Measurements from ENCODE around the gene NCAN.
"Not testable (repeated sequence)": the region's sequence is repeated elsewhere in the genome, so short reads cannot be mapped to it uniquely, and the experiment has no call there.

The NCAN gene

DNA sequence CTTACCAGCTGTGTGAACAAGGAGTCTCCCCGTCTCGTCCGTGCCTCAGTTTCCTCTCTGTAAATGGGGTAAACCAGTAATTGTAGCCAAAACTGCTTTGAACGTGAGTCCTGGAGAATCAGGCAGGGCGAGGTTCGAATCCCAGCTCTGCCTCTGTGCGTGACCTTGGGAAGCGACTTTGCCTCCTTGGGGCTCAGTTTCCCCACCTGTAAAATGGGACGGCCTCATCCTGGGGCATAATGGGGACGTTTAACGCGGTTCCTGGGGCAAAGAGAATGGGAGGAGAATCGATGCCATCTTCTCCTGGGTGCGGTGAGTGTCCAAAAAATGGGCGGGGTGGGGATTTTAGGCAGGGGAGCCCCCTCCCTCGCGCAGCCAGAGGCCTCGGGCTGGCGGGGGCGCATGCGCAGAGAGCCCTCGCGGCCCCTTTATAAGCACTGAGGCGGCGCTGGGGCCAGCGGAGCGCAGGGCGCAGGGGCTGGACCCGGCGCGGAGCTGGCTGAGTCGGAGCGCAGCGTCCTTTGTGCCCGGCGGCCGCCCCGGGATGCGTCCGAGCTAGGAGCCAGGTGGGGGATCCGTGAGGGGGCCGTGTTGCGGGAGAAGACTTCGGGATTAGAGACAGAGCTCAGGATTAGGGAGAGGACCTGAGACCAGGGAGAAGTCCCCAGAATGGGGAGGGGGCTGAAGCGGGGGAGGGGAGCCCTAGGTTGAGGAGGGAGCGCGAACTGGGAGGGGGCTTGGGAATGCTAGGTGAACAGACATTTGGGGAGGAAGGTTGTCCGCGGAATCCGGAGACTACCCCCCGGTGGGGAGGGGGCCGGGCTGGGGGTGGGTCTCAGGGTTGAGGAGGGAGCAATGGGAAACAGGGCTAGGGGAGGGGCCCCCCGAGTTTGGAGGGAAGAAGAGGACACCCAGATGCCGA is at the start of gene NCAN:
TSS of gene NCAN (plus strand) at position 460 of the 922 bp plus-strand sequence. CDS start 4,996 bp downstream, outside the sequence.
- H3K4me3 ChIP-seq: no peak within 1 kb of the TSS

DNA sequence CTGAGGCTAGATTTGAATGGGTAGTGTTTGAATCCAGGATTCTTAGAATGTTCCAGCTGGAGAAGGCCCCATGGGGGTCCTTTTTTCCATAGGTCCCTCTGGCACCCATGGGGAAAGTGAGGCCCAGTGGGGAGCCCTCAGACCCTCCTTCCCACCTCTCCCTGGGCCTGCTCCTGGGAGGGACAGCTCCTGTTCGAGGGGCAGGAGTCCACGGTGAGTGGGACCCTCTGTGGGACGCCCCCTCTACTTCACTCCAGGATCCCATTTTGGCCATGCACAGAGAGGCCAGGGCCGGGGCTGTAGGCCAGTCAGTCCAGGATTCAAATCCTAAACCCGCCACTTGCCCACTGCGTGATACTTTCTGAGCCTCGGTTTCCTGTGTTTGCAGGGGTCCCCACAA is 49.3 kb upstream of the NCAN start:
- Histone ChIP-seq H3K4me3 (no peak overlapping the region), H3K27ac (no peak overlapping the region)

More for the DNA sequence above, at the start of gene NCAN:
- no peak within 1 kb of the TSS for H3K27ac ChIP-seq

DNA sequence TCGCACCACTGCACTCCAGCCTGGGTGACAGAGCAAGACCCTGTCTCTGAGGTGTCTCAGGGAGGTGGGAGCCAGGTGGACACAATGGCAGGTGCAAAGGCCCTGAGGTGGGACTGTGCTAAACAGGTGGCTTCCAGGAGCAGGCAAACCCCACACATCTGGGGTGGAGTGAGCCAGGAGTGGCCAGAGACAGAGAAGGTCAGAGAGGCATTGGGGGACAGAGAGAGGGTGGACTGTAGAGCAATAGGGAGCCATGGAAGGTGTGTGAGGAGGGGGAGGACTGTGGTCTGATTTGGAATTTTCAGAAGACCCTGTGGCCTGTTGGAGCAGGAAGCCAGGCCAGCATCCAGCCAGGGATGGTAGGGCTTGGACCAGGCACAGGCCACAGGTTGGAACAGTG is 46.4 kb upstream of the NCAN start:
- no peak overlapping the region for H3K4me3 ChIP-seq
- no peak overlapping the region for H3K27ac ChIP-seq

DNA sequence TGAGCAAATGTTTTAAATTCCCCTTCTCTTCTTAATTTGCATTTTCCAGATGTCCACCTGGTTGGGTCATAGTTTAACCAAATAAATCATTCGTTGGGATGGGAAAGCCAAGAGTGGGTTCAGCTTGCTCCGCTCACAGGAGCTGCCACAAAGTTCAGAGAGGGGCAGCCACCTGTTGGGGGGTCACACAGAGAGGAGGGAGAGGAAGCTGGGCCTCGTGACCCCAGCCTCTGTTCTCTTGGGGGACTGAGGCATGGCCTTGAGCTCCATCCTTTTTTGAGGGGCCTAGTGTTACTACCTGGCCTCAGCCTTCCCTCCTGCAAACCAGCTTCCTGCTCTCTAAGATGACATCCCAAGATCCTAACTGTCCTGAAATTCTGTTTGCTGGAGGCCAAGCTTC is 44.1 kb upstream of the NCAN start:
- Histone ChIP-seq H3K4me3 (no peak overlapping the region), H3K27ac (no peak overlapping the region)

DNA sequence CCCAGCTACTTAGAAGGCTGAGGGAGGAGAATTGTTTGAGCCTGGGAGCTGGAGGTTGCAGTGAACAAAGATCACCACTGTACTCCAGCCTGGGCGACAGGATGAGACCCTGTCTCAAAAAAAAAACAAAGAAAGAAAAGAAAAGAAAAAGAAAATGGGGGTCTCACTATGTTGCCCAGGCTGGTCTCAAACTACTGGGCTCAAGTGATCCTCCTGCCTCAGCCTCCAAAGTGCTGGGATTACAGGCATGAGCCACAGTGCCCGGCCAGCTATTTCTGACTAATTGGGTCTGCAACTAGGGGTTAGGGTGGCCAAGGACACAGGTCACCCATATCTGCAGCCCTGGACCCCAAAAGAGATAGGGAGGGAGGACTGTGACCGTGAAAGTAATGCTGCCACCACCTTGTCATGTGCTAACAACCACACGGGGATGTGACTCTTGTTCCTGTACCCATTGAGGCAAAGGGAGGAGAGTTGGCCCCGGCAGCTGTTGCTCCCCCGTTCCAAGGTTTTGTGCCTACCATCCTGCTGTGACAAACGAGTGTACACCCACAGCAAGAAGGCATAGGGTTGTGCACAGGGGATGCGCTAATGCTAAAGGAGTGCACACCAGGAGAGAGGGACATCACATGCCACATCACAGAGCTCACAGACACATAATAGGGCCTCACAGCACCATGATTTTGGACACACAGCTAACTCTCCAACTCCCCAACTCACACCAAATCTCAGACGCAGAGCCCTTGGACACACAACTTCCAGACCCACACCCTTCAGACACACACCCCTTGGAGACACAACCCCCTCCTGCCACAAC is 42.3 kb upstream of the NCAN start:
- peak overlapping the region in 4 of 7 experiments; percentile 6 to 23 (median 14) for H3K4me3 ChIP-seq
- no peak overlapping the region for H3K27ac ChIP-seq

DNA sequence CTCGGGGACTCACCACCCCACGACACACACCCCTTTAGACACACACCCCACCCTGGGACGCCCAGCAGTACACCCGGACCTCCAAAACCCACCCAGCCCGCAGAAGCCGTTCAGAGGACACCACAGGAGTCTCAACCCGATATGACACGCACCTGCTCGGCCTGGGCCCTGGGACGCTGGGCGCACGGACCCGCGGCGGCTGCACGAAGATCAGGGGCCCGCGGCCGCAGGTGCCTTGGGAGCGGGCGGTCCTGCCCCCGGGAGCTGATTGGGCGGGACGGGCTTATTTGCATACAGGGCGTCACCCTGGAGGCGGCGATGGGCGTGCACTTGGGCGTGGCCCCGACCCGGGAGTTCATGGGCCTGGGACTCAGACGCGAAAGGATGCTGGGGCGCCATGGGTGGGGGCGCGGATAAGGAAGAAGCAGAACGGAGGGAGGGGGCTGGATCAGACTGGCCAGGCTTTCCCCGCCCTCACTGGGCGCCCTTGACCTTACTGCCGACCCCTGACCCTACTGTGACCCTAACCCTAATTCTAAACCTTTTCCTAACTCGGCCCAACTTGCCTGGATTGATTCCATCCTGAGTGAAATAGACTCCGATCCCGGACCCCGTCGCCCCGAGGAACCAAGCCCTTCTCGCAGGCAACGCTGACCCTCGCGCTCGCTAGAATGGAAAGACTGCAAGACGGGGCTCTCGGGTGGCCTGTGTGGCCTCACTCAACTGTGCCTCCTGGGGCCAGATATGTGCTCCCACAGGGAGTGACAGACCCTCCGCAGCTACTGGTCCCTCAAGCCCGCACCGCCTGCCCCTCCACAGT is 41.5 kb upstream of the NCAN start, which contains the start of gene MEF2B:
TSS of gene MEF2B (minus strand) at position 211 of the 820 bp plus-strand sequence. CDS start 19,528 bp downstream, outside the sequence.
- H3K27ac ChIP-seq: no peak within 1 kb of the TSS
- H3K4me3 ChIP-seq: peak within 1 kb of the TSS in 6 of 7 experiments; percentile 1 to 23 (median 10)

DNA sequence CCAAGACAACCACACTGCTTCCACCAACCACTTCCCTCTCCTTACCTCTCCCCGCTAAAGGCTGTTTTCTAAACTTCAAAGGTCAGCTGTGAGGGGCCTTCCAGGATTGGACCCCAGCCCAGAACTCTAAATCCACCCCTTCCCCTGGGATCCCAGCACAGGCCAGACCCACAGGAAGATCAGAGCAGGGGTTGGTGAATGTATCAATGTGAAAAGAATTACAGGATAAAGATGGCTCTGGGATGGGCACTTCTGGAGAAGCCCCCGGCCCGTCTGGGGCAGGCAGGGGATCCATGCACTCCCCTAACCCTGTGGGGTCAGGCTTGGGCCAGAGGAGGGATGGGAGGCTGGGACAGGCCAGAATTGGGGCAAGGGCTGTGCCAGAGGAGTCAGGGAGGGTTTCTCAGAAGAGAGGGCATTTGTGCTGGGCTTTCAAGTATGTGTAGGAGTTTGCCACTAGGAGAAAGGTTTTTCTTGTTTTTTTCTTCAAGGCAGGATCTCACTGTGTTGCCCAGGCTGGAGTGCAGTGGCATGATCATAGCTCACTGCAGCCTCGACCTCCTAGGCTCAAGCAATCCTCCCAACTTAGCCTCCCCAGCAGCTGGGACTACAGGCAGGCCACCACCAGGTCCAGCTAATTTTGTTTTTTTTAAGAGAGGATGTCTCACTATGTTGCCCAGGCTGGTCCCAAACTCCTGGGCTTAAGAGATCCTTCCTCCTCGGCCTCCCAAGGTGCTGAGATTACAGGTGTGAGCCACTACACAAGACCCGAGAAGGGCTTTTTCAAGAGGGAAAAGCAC is 40.7 kb upstream of the NCAN start:
- H3K27ac ChIP-seq: no peak overlapping the region
- H3K4me3 ChIP-seq: no peak overlapping the region

DNA sequence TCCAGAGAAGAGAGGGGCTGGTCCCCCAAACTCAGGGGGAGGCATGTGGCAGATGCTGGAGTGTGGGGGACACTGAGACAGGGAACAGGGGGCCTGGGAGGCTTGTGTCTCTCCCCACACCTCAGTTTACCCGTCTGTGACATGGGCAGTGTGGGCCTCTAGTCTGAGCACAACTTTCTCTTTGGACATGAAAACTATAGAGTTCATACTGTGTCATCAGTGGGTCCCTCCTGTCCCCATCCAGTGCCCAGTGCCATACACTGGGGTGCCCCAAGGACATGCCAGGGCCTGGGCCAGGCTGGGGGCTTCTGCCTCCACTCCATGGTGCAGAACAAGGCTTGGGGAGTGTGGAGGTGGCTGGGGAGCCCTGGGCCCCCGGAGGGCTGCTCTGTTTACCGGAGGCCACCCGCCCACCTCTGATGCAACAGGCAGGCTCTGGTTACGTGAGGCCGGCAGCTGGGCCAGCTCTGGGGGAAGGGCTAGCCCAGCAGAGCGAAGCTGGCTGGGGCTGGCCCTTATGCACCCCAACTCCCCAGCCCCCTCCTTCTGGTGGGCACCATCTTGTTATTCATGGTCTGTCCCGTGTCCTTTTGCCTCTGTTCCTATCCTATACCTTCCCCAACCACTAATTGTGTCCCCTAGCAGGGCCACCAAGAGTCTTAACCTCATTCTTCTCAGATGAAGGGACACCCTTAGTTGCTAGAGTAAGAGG is 39.8 kb upstream of the NCAN start:
- H3K27ac ChIP-seq: no peak overlapping the region
- no peak overlapping the region for H3K4me3 ChIP-seq

DNA sequence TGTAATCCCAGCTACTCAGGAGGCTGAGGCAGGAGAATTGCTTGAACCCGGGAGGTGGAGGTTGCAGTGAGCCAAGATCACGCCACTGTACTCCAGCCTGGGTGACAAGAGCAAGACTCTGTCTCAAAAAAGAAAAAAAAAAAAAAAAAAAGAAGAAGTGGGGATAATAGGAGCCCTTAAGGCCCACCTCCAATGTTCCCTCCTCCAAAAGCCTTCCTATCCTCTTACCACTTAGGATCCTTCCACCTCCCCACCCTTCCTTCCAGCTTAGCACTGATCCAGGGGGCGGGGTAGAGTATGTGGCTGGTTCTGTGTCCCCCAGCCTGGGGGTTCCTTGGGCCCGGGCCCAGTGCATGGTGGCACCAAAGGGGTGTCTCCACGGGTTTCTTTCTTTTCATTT is 38.5 kb upstream of the NCAN start:
- H3K27ac ChIP-seq, H3K4me3 ChIP-seq: not testable (repeated sequence)

DNA sequence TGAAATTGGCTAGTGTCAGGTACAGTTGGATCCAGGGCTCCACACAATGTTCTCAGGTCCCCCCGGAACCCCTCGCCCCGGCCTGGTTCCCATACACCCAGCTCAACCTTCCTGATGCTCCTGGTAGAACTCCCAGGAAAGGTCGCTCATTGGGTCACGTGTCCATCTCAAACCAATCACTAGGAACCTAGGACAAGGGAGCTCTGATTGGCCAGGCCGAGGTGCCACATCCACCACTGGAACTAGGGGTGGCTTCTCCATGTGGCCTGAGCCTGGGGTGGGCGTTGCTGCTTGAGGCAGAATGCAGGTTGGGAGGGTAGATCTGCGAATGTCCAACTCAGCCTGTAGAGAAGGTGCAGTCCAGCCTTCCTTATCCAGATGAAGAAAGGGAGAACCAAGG is 34.8 kb upstream of the NCAN start:
- H3K4me3 ChIP-seq: no peak overlapping the region
- no peak overlapping the region for H3K27ac ChIP-seq

DNA sequence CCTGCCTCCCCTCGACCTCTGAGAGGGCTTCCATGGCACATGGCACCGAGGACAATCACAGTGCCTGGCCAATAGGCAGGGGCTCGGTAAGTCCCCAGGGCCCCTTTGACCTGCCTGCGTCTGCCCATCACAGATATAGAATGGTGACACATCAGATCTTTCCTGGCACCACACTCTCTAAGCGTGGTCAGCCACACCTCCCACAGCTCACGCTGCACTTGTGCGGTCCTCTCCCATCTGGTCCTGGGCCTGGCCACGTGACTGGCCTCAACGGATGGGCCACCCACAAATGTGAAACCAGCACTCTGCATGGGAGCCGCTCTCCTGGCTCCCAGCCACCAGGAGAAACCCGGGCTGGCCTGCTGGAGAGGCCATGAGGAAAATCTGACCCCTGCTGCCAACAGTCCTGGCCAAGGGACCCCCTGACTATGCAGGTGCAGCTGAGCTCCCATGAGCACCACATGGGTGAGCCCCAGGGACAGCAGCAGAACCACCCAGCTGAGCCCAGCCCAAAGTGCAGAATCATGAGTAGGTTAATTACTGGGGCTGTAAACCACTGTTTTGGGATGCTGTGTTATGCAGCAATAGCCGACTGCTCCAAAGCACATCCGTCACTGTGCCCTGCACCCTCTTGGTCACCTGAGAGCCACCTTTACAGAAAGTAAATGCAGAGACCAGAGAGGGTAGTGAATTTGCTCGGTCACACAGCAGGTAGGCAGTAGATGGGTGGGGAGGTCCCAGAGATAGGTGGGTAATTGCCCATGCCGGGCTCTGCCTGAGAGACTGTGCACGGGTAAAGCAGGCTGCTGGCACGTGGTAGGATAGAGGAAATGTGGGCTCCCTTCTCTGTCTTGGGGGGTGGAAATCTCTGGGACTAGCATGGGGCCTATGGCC is 32.0 kb upstream of the NCAN start:
- H3K27ac ChIP-seq: no peak overlapping the region
- H3K4me3 ChIP-seq: no peak overlapping the region

DNA sequence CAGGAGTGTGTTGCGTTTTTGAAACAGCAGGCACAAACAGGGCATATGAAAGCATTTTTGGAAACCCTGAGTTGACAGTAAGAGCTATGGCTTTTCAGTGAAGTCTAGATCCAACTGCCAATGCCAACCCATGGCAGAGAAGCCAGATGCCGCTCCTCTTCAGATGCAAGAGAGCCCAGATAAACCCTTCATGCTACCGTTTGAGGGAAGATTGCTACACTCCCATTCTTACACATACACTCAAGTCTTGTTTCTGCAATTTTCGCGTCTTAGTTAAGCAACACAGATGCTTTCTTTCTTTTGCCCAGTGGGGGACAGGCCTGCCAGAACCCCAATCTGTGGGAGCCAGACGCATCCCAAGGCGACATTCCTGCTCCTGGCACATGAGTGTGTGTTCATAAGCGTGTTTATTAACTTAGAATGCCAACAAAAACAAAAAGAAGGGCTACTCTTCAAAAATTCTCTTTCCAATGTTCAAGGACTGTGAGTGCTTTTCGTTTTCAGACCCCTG is 30.2 kb upstream of the NCAN start:
- Histone ChIP-seq H3K27ac (no peak overlapping the region), H3K4me3 (no peak overlapping the region)

DNA sequence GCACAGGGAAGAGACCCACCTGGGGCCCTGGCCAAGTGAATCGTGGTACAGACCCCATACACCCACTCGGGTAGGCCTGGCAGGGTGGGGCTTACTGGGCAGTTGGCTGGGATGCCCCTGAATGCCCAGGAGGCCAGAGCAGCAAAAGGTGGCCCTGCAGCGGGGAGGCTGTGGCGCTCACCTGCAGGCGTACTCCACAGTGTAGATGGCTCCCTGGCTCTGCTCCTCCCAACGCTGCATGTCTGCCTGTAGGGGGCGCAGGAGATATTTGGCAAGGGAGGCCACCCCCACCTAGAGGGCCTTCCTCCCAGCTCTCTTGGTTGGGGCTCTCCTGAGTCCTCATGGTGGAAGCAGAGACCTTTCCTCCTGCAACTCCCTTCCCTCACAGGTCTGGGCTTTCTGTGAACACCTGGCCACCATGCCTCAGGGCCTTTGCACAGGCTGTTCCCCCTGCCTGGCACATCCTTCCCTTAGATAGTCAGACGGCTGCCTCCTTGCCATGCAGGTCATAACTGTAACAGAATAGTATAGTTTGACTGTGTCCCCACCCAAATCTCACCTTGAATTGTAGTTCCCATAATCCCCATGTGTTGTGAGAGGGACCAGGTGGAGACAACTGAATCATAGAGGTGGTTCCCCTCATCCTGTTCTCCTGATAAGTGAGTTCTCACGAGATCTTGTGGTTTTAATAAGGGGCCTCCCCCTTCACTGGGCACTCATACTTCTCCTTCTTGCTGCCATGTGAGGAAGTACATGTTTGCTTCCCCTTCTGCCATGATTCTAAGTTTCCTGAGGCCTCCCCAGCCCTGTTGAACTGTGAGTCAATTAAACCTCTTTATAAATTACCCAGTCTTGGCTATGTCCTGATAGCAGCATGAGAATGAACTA is 25.7 kb upstream of the NCAN start:
- Histone ChIP-seq H3K27ac (no peak overlapping the region), H3K4me3 (no peak overlapping the region)

DNA sequence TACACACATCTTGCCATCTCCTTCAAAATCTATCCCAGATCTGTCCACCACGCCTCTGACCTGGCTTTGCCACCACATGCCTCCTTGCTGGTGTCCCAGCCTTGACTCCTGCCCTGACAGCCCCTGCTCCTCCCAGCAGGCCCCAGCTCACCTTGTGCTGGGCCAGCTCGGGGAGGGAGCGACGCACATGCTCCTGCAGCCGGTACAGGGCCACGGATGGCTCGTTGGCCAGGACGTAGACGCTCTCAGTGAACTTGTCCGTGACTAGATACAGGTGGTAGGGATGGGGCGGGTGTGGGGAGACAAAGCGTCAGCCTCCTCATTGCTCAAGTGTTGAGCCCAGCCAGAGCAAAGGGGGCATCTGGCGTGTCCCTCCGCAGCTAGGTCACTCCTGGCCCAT is 25.0 kb upstream of the NCAN start:
- H3K4me3 ChIP-seq: no peak overlapping the region

DNA sequence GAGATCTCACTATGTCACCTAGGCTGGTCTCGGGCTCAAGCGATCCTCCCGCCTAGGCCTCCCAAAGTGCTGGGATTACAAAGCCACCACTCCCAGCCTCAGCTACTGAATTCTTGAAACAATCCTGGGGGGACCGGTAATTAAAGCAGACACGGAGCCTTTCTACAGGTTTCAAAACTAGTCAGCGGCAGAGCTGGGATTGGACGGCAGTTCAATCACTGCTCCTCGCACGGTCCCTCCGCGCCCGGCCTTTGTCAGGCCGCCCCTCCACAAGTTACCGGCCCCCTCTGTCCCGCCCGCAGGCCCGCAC is 20.0 kb upstream of the NCAN start:
- Histone ChIP-seq H3K4me3 (peak overlapping the region; percentile 72 to 99 (median 90)), H3K27ac (peak overlapping the region; percentile 94 to 100 (median 99))

More for the DNA sequence above, 25.0 kb upstream of the NCAN start:
- no peak overlapping the region for H3K27ac ChIP-seq

Measured in skin epidermis (tissue), 12 donors.